Sigmoid colon (tissue), 4 donors: ENCODE measurements around the gene CLMN.

ENCODE experiments used
- EP300 ChIP-seq, 4 donors: sonication (generic); formaldehyde crosslinking; IDR thresholded peaks; one replicate each; pipeline ENCODE4 v1.6.1; 2017; ENCODE audit warnings: antibody characterized with exemption in 4 of 4
- TF ChIP-seq, protein P1 (sequence below), 4 experiments: fragments of 450-650 bp in 3 of 4; fragments of 200-600 bp in 1 of 4; IDR thresholded peaks; one replicate each; pipeline ENCODE4 v1.5.1; 2016 to 2019; ENCODE audit warnings: antibody characterized with exemption in 4 of 4, mild to moderate bottlenecking in 3 of 4, moderate library complexity in 2 of 4

DNA sequence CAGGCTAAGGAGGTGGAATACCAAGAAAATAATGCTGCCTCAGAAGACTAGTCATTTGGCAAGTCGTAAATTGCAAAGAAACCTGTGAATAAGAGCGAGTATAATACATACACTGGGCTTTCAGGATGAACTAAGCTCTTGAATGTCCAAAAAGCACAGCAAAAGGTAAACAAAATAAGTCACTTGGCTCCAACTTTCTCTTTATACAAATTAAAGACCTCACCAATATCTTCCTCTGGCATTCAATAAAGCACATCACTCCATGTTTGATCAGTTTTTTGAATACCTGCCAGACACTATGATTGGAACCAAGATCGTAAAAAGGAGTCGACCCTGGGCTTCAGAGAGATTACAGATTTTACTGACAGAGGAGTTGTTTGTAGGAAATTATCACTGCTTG, 165.8 kb downstream of the CLMN start:
- TF ChIP-seq, protein P1, sequence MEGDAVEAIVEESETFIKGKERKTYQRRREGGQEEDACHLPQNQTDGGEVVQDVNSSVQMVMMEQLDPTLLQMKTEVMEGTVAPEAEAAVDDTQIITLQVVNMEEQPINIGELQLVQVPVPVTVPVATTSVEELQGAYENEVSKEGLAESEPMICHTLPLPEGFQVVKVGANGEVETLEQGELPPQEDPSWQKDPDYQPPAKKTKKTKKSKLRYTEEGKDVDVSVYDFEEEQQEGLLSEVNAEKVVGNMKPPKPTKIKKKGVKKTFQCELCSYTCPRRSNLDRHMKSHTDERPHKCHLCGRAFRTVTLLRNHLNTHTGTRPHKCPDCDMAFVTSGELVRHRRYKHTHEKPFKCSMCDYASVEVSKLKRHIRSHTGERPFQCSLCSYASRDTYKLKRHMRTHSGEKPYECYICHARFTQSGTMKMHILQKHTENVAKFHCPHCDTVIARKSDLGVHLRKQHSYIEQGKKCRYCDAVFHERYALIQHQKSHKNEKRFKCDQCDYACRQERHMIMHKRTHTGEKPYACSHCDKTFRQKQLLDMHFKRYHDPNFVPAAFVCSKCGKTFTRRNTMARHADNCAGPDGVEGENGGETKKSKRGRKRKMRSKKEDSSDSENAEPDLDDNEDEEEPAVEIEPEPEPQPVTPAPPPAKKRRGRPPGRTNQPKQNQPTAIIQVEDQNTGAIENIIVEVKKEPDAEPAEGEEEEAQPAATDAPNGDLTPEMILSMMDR (IDR thresholded peaks at IDR 0.05) = no peak
- TF ChIP-seq EP300 (IDR thresholded peaks at IDR 0.05) = no peak
